Stimulated activated CD8-positive, alpha-beta memory T cell treated with anti-CD3 and anti-CD28 coated beads, Interleukin-7, amount 100 ng/mL, for 24 hours (primary cell): ENCODE results near the gene MRPL39.

Source experiments
- DNase-seq: peaks from one replicate; pipeline ENCODE4 v3.0.0-alpha.2; 2020; ENCODE audit warnings: low read depth

MRPL39 gene

GRCh38 chr21:25568246-25568645 is 39.0 kb downstream of the MRPL39 start:
- DNase-seq: no peak

- DNase-seq: no peak
Observed at GRCh38 chr21:25567472-25567871, 39.8 kb downstream of the MRPL39 start.

- DNase-seq: no peak
Observed at GRCh38 chr21:25566645-25567044, 40.6 kb downstream of the MRPL39 start.

GRCh38 chr21:25565272-25566211 is 41.7 kb downstream of the MRPL39 start:
- DNase-seq: no peak

GRCh38 chr21:25564349-25564948 is 42.8 kb downstream of the MRPL39 start:
- DNase-seq: no peak

GRCh38 chr21:25563361-25564116 is 43.7 kb downstream of the MRPL39 start:
- DNase-seq: no peak

GRCh38 chr21:25562660-25563059 is 44.6 kb downstream of the MRPL39 start:
- no peak for DNase-seq

- DNase-seq: peak; percentile 59
Observed at GRCh38 chr21:25561668-25562641, 45.3 kb downstream of the MRPL39 start.

GRCh38 chr21:25560891-25561290 is 46.4 kb downstream of the MRPL39 start:
- DNase-seq: no peak

GRCh38 chr21:25560271-25560685 is 47.0 kb downstream of the MRPL39 start:
- DNase-seq: no peak

GRCh38 chr21:25559746-25560145 is 47.5 kb downstream of the MRPL39 start:
- no peak for DNase-seq

GRCh38 chr21:25558123-25558522 is 49.2 kb downstream of the MRPL39 start:
- no peak for DNase-seq

- no peak for DNase-seq
Observed at GRCh38 chr21:25557180-25557579, 50.1 kb downstream of the MRPL39 start.

GRCh38 chr21:25556091-25556490 is 51.2 kb downstream of the MRPL39 start:
- DNase-seq: no peak

GRCh38 chr21:25555492-25555891 is 51.8 kb downstream of the MRPL39 start:
- DNase-seq: no peak

GRCh38 chr21:25552856-25553255 is 54.4 kb downstream of the MRPL39 start:
- no peak for DNase-seq

- DNase-seq: no peak
Observed at GRCh38 chr21:25551569-25551968, 55.7 kb downstream of the MRPL39 start.

- no peak for DNase-seq
Observed at GRCh38 chr21:25550352-25551120, 56.7 kb downstream of the MRPL39 start.

- no peak for DNase-seq
Observed at GRCh38 chr21:25541042-25541441, 66.2 kb downstream of the MRPL39 start.

GRCh38 chr21:25539606-25540005 is 67.7 kb downstream of the MRPL39 start:
- no peak for DNase-seq

- no peak for DNase-seq
Observed at GRCh38 chr21:25537174-25537573, 70.1 kb downstream of the MRPL39 start.
